ENCODE results near the gene SHPK. TPM values are rescaled to one million over a fixed set of nuclear protein-coding genes. Genes with fewer than 3 reads are reported as not detected.

SHPK gene
- total and polyA plus RNA-seq, 8 donors = 4.9 to 29.4 (median 10.8) TPM

- WGBS, 5 donors = 75 to 85% (median 81%) methylated on average over 20 of the region's 20 CpGs
- Histone ChIP-seq H3K27ac (no peak overlapping the region), H3K9me3 (no peaks in the 10 kb centered on the region), H3K36me3 (no peaks in the 10 kb centered on the region), H3K4me3 (no peak overlapping the region), H3K27me3 (peaks cover 0 to 47% (median 15%) of the 10 kb centered on the region in 3 donors), H3K4me1 (peaks cover 0 to 19% (median 8%) of the 10 kb centered on the region in 4 donors)
- intact Hi-C loops (cut with DNase I; ENCODE audit: low total_unique reads) = no loop called here
- TF ChIP-seq CTCF (IDR thresholded peaks at IDR 0.05) (no peak), POLR2AphosphoS5 (IDR thresholded peaks at IDR 0.05) (no peak), POLR2A (IDR thresholded peaks at IDR 0.05) (no peak), EP300 (IDR thresholded peaks at IDR 0.05) (no peak)
- DNase-seq = no peak
These were observed 45.5 kb upstream of the SHPK start for GRCh38 chr17:3681565-3681964.

GRCh38 chr17:3681057-3681456 is 45.0 kb upstream of the SHPK start:
- DNase-seq = no peak
- WGBS, 5 donors = 80 to 89% (median 85%) methylated on average over 12 of the region's 12 CpGs
- H3K36me3 ChIP-seq = no peaks in the 10 kb centered on the region
- no peak overlapping the region for H3K4me3 ChIP-seq
- no peaks in the 10 kb centered on the region for H3K9me3 ChIP-seq
- TF ChIP-seq POLR2A (IDR thresholded peaks at IDR 0.05) = no peak
- TF ChIP-seq CTCF (IDR thresholded peaks at IDR 0.05) = no peak
- TF ChIP-seq POLR2AphosphoS5 (IDR thresholded peaks at IDR 0.05) = no peak
- TF ChIP-seq EP300 (IDR thresholded peaks at IDR 0.05) = no peak
- H3K27ac ChIP-seq = no peak overlapping the region
- H3K27me3 ChIP-seq = peaks cover 0 to 47% (median 15%) of the 10 kb centered on the region in 3 donors
- peaks cover 0 to 19% (median 8%) of the 10 kb centered on the region in 4 donors for H3K4me1 ChIP-seq
- intact Hi-C loops (cut with DNase I; ENCODE audit: low total_unique reads) = no loop called here

GRCh38 chr17:3679531-3680126 is 43.6 kb upstream of the SHPK start:
- H3K9me3 ChIP-seq = no peaks in the 10 kb centered on the region
- H3K4me1 ChIP-seq = peaks cover 0 to 19% (median 8%) of the 10 kb centered on the region in 4 donors
- intact Hi-C loops (cut with DNase I; ENCODE audit: low total_unique reads) = no loop called here
- H3K36me3 ChIP-seq = no peaks in the 10 kb centered on the region
- H3K27me3 ChIP-seq = peaks cover 0 to 38% (median 7%) of the 10 kb centered on the region in 3 donors
- no peak for DNase-seq
- no peak overlapping the region for H3K27ac ChIP-seq
- WGBS, 5 donors = 49 to 56% (median 55%) methylated on average over 12 to 20 of the region's 20 CpGs
- H3K4me3 ChIP-seq = no peak overlapping the region
- TF ChIP-seq POLR2A (IDR thresholded peaks at IDR 0.05) (no peak), EP300 (IDR thresholded peaks at IDR 0.05) (no peak), POLR2AphosphoS5 (IDR thresholded peaks at IDR 0.05) (no peak), CTCF (IDR thresholded peaks at IDR 0.05) (no peak)

GRCh38 chr17:3678821-3679530 is 42.9 kb upstream of the SHPK start:
- TF ChIP-seq POLR2AphosphoS5 (IDR thresholded peaks at IDR 0.05) = no peak
- TF ChIP-seq EP300 (IDR thresholded peaks at IDR 0.05) = no peak
- no peak for TF ChIP-seq POLR2A (IDR thresholded peaks at IDR 0.05)
- no peak for TF ChIP-seq CTCF (IDR thresholded peaks at IDR 0.05)
- H3K36me3 ChIP-seq = no peaks in the 10 kb centered on the region
- intact Hi-C loops (cut with DNase I; ENCODE audit: low total_unique reads) = no loop called here
- peaks cover 0 to 31% (median 4%) of the 10 kb centered on the region in 3 donors for H3K27me3 ChIP-seq
- H3K4me3 ChIP-seq = no peak overlapping the region
- H3K27ac ChIP-seq = no peak overlapping the region
- WGBS, 5 donors = 79 to 87% (median 84%) methylated on average over 24 to 27 of the region's 27 CpGs
- DNase-seq = no peak
- H3K4me1 ChIP-seq = peaks cover 0 to 19% (median 8%) of the 10 kb centered on the region in 4 donors
- H3K9me3 ChIP-seq = no peaks in the 10 kb centered on the region
